Spleen (tissue), 11 donors: ENCODE measurements around the gene ZNF235. TPM values are rescaled to one million over a fixed set of nuclear protein-coding genes. Genes with fewer than 3 reads are reported as not detected.
"Not testable (repeated sequence)": the region's sequence is repeated elsewhere in the genome, so short reads cannot be mapped to it uniquely, and the experiment has no call there.

Experiments used
- DNase-seq: peaks from one replicate; pipeline ENCODE4 v3.0.0-alpha.2; 2020
- H3K27ac ChIP-seq, 8 donors: fragments of 200-600 bp; sonication (generic) in 7 of 8; 1 replicate in 4 of 8; 2 replicates in 4 of 8; pipeline versions ENCODE4 v1.5.0 to v1.8.0; 2016 to 2021; ENCODE audit warnings: inconsistent platforms in 4 of 8, mild to moderate bottlenecking in 4 of 8, moderate library complexity in 1 of 8
- H3K27me3 ChIP-seq, 7 donors: fragments of 200-600 bp; sonication (generic) in 6 of 7; replicated peaks in 1 of 7; 1 replicate in 4 of 7; 2 replicates in 3 of 7; pipeline versions ENCODE4 v1.5.0 to v1.8.0; 2016 to 2021; ENCODE audit warnings: inconsistent platforms in 3 of 7, mild to moderate bottlenecking in 1 of 7
- H3K36me3 ChIP-seq, 6 donors: fragments of 200-600 bp; sonication (generic) in 5 of 6; 1 replicate in 4 of 6; 2 replicates in 2 of 6; pipeline versions ENCODE4 v1.5.0 to v1.8.0; 2016 to 2021; ENCODE audit warnings: inconsistent platforms in 2 of 6
- H3K4me1 ChIP-seq, 6 donors: fragments of 200-600 bp; sonication (generic) in 5 of 6; 1 replicate in 3 of 6; 2 replicates in 3 of 6; pipeline versions ENCODE4 v1.5.0 to v1.8.0; 2016 to 2021; ENCODE audit warnings: inconsistent platforms in 3 of 6
- H3K4me3 ChIP-seq, 8 donors: fragments of 200-600 bp; sonication (generic) in 7 of 8; 1 replicate in 4 of 8; 2 replicates in 4 of 8; pipeline versions ENCODE4 v1.5.0 to v1.8.0; 2016 to 2021; ENCODE audit warnings: inconsistent platforms in 4 of 8, mild to moderate bottlenecking in 4 of 8, moderate library complexity in 2 of 8
- H3K9me3 ChIP-seq, 8 donors: fragments of 200-600 bp; sonication (generic) in 7 of 8; 1 replicate in 4 of 8; 2 replicates in 4 of 8; pipeline versions ENCODE4 v1.5.0 to v1.8.0; 2016 to 2021; ENCODE audit warnings: inconsistent platforms in 4 of 8
- CTCF ChIP-seq, 11 experiments: fragments of 200-600 bp in 7 of 11; fragments of 450-650 bp in 4 of 11; sonication (generic) in 4 of 11; IDR thresholded peaks in 8 of 11; conservative IDR thresholded peaks in 3 of 11; 1 replicate in 7 of 11; 2 replicates in 4 of 11; pipeline versions ENCODE4 v1.4.0 to v1.8.0; 2016 to 2021; ENCODE audit warnings: antibody characterized with exemption in 11 of 11, inconsistent platforms in 4 of 11, mild to moderate bottlenecking in 1 of 11
- POLR2A ChIP-seq, 3 donors: fragments of 450-650 bp; IDR thresholded peaks; one replicate each; pipeline ENCODE4 v1.5.1; 2017; ENCODE audit warnings: antibody characterized with exemption in 3 of 3, mild to moderate bottlenecking in 1 of 3
- POLR2AphosphoS5 ChIP-seq, 3 donors: sonication (generic); formaldehyde crosslinking; IDR thresholded peaks; one replicate each; pipeline ENCODE4 v1.5.1; 2017; ENCODE audit warnings: antibody characterized with exemption in 3 of 3
- WGBS, 5 donors: extraction: QIAGEN DNeasy Blood & Tissue Kit in 3 of 5; methylation state at CpG; one replicate each; pipeline versions ENCODE4 v1.1.5 to v1.1.7; 2013 to 2018; 5-methylcytosine and 5-hydroxymethylcytosine counted together
- intact Hi-C: fragments of 100-400 bp; cut with DNase I; formaldehyde crosslinking; loops from one replicate; pipeline ENCODE4 v1.15.0; 2023; ENCODE audit warnings: low total_unique reads
- polyA plus RNA-seq, 3 donors: library from polyadenylated mRNA; stranded (reverse); fragments of 200-250 nt; gene quantifications; one replicate each; pipeline ENCODE4 v1.2.1, GENCODE V29; 2013
- total RNA-seq, 7 donors: library from RNA; depleted of rRNA in 3 of 7; stranded (reverse); fragments of >200 nt in 3 of 7; fragmentation: NEBNext Ultra II Directional in 4 of 7; extraction: Animal tissue kit (Norgen Biotek cat#: 25700) in 4 of 7; gene quantifications; one replicate each; pipeline versions ENCODE4 v1.1.0 to v1.2.1, GENCODE V29; 2016 to 2021
- donor health status: healthy with polysubstance abuse.
- donor health status: DM: no; HTN: no; CAD: no; lungs with moderate emphysema.
- donor health status: DM: no; HTN: no; CAD: no.
- donor health status: Bipolar disorder and iron deficiency.
- donor health status: healthy.
- donor health status: DM: no; HTN: no; CAD: no.
- donor health status: DM: yes; HTN: yes; CAD: no.

ZNF235 gene
- total and polyA plus RNA-seq, 10 donors: 2.4 to 14.6 (median 9.8) TPM

- intact Hi-C loops: no loop called here
- TF ChIP-seq POLR2A (IDR thresholded peaks at IDR 0.05) (no peak), CTCF (IDR thresholded peaks at IDR 0.05 in 8 of 11, conservative IDR thresholded peaks at IDR 0.05 in 3 of 11) (no peak), POLR2AphosphoS5 (IDR thresholded peaks at IDR 0.05) (no peak)
- peaks cover 20 to 100% (median 100%) of the 10 kb centered on the region in 8 donors for H3K9me3 ChIP-seq
- H3K27me3 ChIP-seq: no peaks in the 10 kb centered on the region
- peaks cover 0 to 8% (median 0%) of the 10 kb centered on the region in 6 donors for H3K4me1 ChIP-seq
- DNase-seq: no peak
- H3K27ac ChIP-seq: no peak overlapping the region
- peaks cover 0 to 12% (median 0%) of the 10 kb centered on the region in 6 donors for H3K36me3 ChIP-seq
- H3K4me3 ChIP-seq: no peak overlapping the region
These were observed 49.0 kb downstream of the ZNF235 start for GRCh38 chr19:44255705-44256411.

DNA sequence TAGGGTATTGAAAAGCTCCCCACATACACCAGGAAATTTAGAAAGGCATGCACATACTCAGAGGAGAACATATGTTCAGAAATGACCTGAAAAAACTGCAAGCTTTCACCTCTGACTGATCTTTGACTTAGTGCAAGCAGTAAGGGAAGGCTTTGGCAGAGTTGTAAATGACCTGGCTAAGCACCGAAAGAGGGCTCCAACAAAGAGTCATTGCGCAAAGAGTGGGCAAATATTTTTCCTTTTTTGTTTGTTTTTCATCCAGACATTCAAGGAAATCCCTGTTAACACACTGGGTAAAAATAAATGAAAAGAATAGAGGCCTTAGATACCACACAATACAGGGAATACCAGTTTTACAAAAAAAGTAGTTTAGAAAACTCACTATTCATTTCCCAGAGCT lies 50.3 kb downstream of the ZNF235 start:
- H3K27ac ChIP-seq: no peak overlapping the region
- TF ChIP-seq POLR2AphosphoS5 (IDR thresholded peaks at IDR 0.05): no peak
- TF ChIP-seq POLR2A (IDR thresholded peaks at IDR 0.05): no peak
- no peak for TF ChIP-seq CTCF (IDR thresholded peaks at IDR 0.05 in 8 of 11, conservative IDR thresholded peaks at IDR 0.05 in 3 of 11)
- no peaks in the 10 kb centered on the region for H3K27me3 ChIP-seq
- intact Hi-C loops: no loop called here
- peaks cover 0 to 16% (median 0%) of the 10 kb centered on the region in 6 donors for H3K36me3 ChIP-seq
- H3K4me1 ChIP-seq: no peaks in the 10 kb centered on the region
- H3K9me3 ChIP-seq: peaks cover 23 to 100% (median 100%) of the 10 kb centered on the region in 8 donors
- no peak overlapping the region for H3K4me3 ChIP-seq
- 94 to 99% (median 97%) methylated on average over 2 of the region's 2 CpGs for WGBS, 5 donors
- no peak for DNase-seq

- H3K4me1 ChIP-seq, H3K4me3 ChIP-seq, H3K27ac ChIP-seq, DNase-seq, H3K27me3 ChIP-seq, intact Hi-C loops: not testable (repeated sequence)
- Histone ChIP-seq H3K9me3 (peaks cover 29 to 100% (median 100%) of the 10 kb centered on the region in 8 donors), H3K36me3 (peaks cover 0 to 27% (median 2%) of the 10 kb centered on the region in 6 donors)
- WGBS, 5 donors: 85 to 98% (median 91%) methylated on average over 2 of the region's 2 CpGs
These were observed 51.4 kb downstream of the ZNF235 start for GRCh38 chr19:44253392-44253791.

DNA sequence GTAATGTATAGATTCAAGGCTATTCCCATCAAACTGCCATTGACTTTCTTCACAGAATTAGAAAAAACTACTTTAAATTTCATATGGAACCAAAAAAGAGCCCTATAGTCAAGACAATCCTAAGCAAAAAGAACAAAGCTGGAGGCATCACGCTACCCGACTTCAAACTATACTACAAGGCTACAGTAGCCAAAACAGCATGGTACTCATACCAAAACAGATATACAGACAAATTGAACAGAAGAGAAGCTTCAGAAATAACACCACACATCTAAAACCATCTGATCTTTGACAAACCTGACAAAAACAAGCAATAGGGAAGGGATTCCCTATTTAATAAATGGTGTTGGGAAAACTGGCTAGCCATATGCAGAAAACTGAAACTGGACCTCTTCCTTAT lies 52.5 kb downstream of the ZNF235 start:
- 91 to 100% (median 94%) methylated on average over 2 of the region's 2 CpGs for WGBS, 5 donors
- H3K27ac ChIP-seq, DNase-seq, H3K27me3 ChIP-seq, H3K4me3 ChIP-seq, H3K4me1 ChIP-seq, intact Hi-C loops: not testable (repeated sequence)
- Histone ChIP-seq H3K9me3 (peaks cover 38 to 100% (median 100%) of the 10 kb centered on the region in 8 donors), H3K36me3 (peaks cover 0 to 38% (median 5%) of the 10 kb centered on the region in 6 donors)

GRCh38 chr19:44236384-44236783 lies 68.4 kb downstream of the ZNF235 start:
- H3K9me3 ChIP-seq: peaks cover 17 to 100% (median 100%) of the 10 kb centered on the region in 8 donors

More at GRCh38 chr19:44236384-44236783, 68.4 kb downstream of the ZNF235 start:
- Histone ChIP-seq H3K4me1 (no peaks in the 10 kb centered on the region), H3K27me3 (no peaks in the 10 kb centered on the region), H3K4me3 (no peak overlapping the region), H3K27ac (no peak overlapping the region), H3K36me3 (peaks cover 48 to 77% (median 57%) of the 10 kb centered on the region in 6 donors)
- intact Hi-C loops: no loop called here
- no peak for DNase-seq
- WGBS, 5 donors: 97 to 99% (median 97%) methylated on average over 8 of the region's 8 CpGs
- TF ChIP-seq POLR2A (IDR thresholded peaks at IDR 0.05) (no peak), CTCF (IDR thresholded peaks at IDR 0.05 in 8 of 11, conservative IDR thresholded peaks at IDR 0.05 in 3 of 11) (no peak), POLR2AphosphoS5 (IDR thresholded peaks at IDR 0.05) (no peak)
